PC-9 (cell line): ENCODE measurements around the gene ARID4B. TPM values are rescaled to one million over a fixed set of nuclear protein-coding genes. Genes with fewer than 3 reads are reported as not detected.
"Not testable (repeated sequence)": the region's sequence is repeated elsewhere in the genome, so short reads cannot be mapped to it uniquely, and the experiment has no call there.

Source experiments
- BruUV-seq: library from RNA; stranded (reverse); fragments of 400-500 nt; replicated peaks from 2 replicates; lab custom pipeline; 2021; lab: Mats Ljungman, UMichigan
- CTCF ChIA-PET: fragments of 300-600 bp; sonication (Branson Sonifier 250); formaldehyde crosslinking; loops from one replicate; lab custom pipeline; 2022; ENCODE audit warnings: antibody characterized with exemption; lab: Charles Lee
- POLR2A ChIA-PET: fragments of 300-600 bp; sonication (Branson Sonifier 250); formaldehyde crosslinking; loops from one replicate; lab custom pipeline; 2022; ENCODE audit warnings: antibody characterized with exemption; ENCODE audit not compliant: unreplicated experiment; lab: Charles Lee
- DNase-seq, 2 experiments: peaks; one replicate each; pipeline versions ENCODE4 v3.0.0 to v3.0.0-alpha.2; 2015 to 2022; ENCODE audit warnings: mixed read lengths in 1 of 2
- H2AFZ ChIP-seq: fragments of 200-600 bp; sonication (generic); 2 replicates; pipeline ENCODE4 v1.8.1; 2017; ENCODE audit warnings: antibody characterized with exemption
- H3F3A ChIP-seq: fragments of 200-600 bp; sonication (generic); 2 replicates; pipeline ENCODE4 v1.8.1; 2017; ENCODE audit warnings: antibody characterized with exemption, mild to moderate bottlenecking, low read depth; ENCODE audit not compliant: insufficient read depth
- H3K27ac ChIP-seq: fragments of 200-600 bp; sonication (generic); 2 replicates; pipeline ENCODE4 v1.6.1; 2016; ENCODE audit warnings: mixed run types
- H3K27me3 ChIP-seq: fragments of 200-600 bp; sonication (generic); 2 replicates; pipeline ENCODE4 v1.6.1; 2016; ENCODE audit warnings: low read depth, mixed run types; ENCODE audit not compliant: insufficient read depth
- H3K36me3 ChIP-seq: fragments of 200-600 bp; sonication (generic); 2 replicates; pipeline ENCODE4 v1.6.1; 2016; ENCODE audit warnings: low read depth, mixed run types
- H3K4me1 ChIP-seq: fragments of 200-600 bp; sonication (generic); replicated peaks from 2 replicates; pipeline ENCODE4 v1.6.1; 2016; ENCODE audit warnings: mixed run types; ENCODE audit not compliant: insufficient read depth
- H3K4me2 ChIP-seq: fragments of 200-600 bp; sonication (generic); 2 replicates; pipeline ENCODE4 v1.6.1; 2017; ENCODE audit warnings: mixed run types
- H3K4me3 ChIP-seq: fragments of 200-600 bp; sonication (generic); 2 replicates; pipeline ENCODE4 v1.6.1; 2016; ENCODE audit warnings: mixed run types
- H3K79me2 ChIP-seq: fragments of 200-600 bp; sonication (generic); 2 replicates; pipeline ENCODE4 v1.6.1; 2017; ENCODE audit warnings: low read depth, mixed run types
- H3K9me2 ChIP-seq: fragments of 200-600 bp; sonication (generic); 2 replicates; pipeline ENCODE4 v1.8.1; 2017; ENCODE audit warnings: mild to moderate bottlenecking; ENCODE audit not compliant: insufficient read depth
- H3K9me3 ChIP-seq: fragments of 200-600 bp; sonication (generic); 2 replicates; pipeline ENCODE4 v1.8.1; 2016; ENCODE audit warnings: low read depth; ENCODE audit not compliant: insufficient read depth
- H4K20me1 ChIP-seq: fragments of 200-600 bp; sonication (generic); 2 replicates; pipeline ENCODE4 v1.8.1; 2017; ENCODE audit not compliant: insufficient read depth
- CTCF ChIP-seq: fragments of 200-600 bp; sonication (generic); conservative IDR thresholded peaks from 2 replicates; pipeline ENCODE4 v1.6.1; 2017; ENCODE audit warnings: mixed run types, antibody characterized with exemption, mild to moderate bottlenecking, moderate library complexity
- EZH2 ChIP-seq: fragments of 200-600 bp; sonication (generic); IDR thresholded peaks from 2 replicates; pipeline ENCODE4 v1.8.0; 2017; ENCODE audit warnings: antibody characterized with exemption, low read depth
- intact Hi-C: fragments of 100-400 bp; cut with micrococcal nuclease; formaldehyde crosslinking; loops from one replicate; pipeline ENCODE4 v1.10.0; 2022; ENCODE audit not compliant: unreplicated experiment
- total RNA-seq: library from RNA; stranded (reverse); gene quantifications from 2 replicates; pipeline ENCODE4 v1.2.3, GENCODE V29; 2021

Gene ARID4B
- total RNA-seq, 1 experiment from 2014 or later: 47.1 TPM

GRCh38 chr1:235275223-235275622 is 52.8 kb downstream of the ARID4B start:
- no peak for TF ChIP-seq EZH2
- TF ChIP-seq CTCF: no peak
- Histone ChIP-seq H3K79me2 (peaks cover 92% of the 10 kb centered on the region), H3K4me3 (no peak overlapping the region), H3K27me3 (no peaks in the 10 kb centered on the region), H3K36me3 (no peaks in the 10 kb centered on the region), H3K4me1 (no peaks in the 10 kb centered on the region), H4K20me1 (peaks cover 51% of the 10 kb centered on the region), H3K27ac (no peak overlapping the region), H3K4me2 (no peak overlapping the region), H3K9me2 (no peaks in the 10 kb centered on the region), H2AFZ (no peak overlapping the region), H3F3A (peaks cover 15% of the 10 kb centered on the region), H3K9me3 (no peaks in the 10 kb centered on the region)
- intact Hi-C loops: loop anchor here (1.0 kb wide), 1 partner anchor 10 kb away; no protein-coding TSS in a partner anchor
- no TSS peak for BruUV-seq
- ChIA-PET CTCF (interaction anchor here (0.7 to 1.1 kb wide), 2 partner anchors 23 to 24 kb away, joined by 3 to 4 read pairs; no protein-coding TSS in a partner anchor), POLR2A (interaction anchor here (0.8 kb wide), 1 partner anchor 1228 kb away, joined by 9 read pairs; no protein-coding TSS in a partner anchor)
- DNase-seq: no peak

- no TSS peak for BruUV-seq
- Histone ChIP-seq H4K20me1 (peaks cover 56% of the 10 kb centered on the region), H3K9me2 (no peaks in the 10 kb centered on the region), H3K4me1 (no peaks in the 10 kb centered on the region), H3F3A (peaks cover 15% of the 10 kb centered on the region; the same call in 1 of the 2 replicates), H3K9me3 (no peaks in the 10 kb centered on the region), H3K27me3 (no peaks in the 10 kb centered on the region), H3K79me2 (peaks cover 86% of the 10 kb centered on the region), H3K4me2 (no peak overlapping the region), H2AFZ (no peak overlapping the region), H3K36me3 (no peaks in the 10 kb centered on the region), H3K4me3 (no peak overlapping the region), H3K27ac (no peak overlapping the region)
- POLR2A ChIA-PET: no interaction called here
- TF ChIP-seq CTCF (no peak), EZH2 (no peak)
- DNase-seq: no peak
- CTCF ChIA-PET: no interaction called here
- intact Hi-C loops: no loop called here
Measured at GRCh38 chr1:235272851-235273250, 55.1 kb downstream of the ARID4B start.

GRCh38 chr1:235270625-235271024 is 57.4 kb downstream of the ARID4B start:
- no peaks in the 10 kb centered on the region for H3K36me3 ChIP-seq
- no peak overlapping the region for H3K4me2 ChIP-seq
- no peak overlapping the region for H2AFZ ChIP-seq
- peaks cover 88% of the 10 kb centered on the region for H3K79me2 ChIP-seq
- no TSS peak for BruUV-seq
- H3K4me1 ChIP-seq: no peaks in the 10 kb centered on the region
- no peaks in the 10 kb centered on the region for H3K9me2 ChIP-seq
- no peak overlapping the region for H3K27ac ChIP-seq
- no peaks in the 10 kb centered on the region for H3K27me3 ChIP-seq
- TF ChIP-seq EZH2: no peak
- ChIA-PET POLR2A (no interaction called here), CTCF (no interaction called here)
- H4K20me1 ChIP-seq: peaks cover 75% of the 10 kb centered on the region
- no peak overlapping the region for H3K4me3 ChIP-seq
- H3K9me3 ChIP-seq: no peaks in the 10 kb centered on the region
- DNase-seq: no peak
- intact Hi-C loops: no loop called here
- peaks cover 15% of the 10 kb centered on the region; the same call in 1 of the 2 replicates for H3F3A ChIP-seq

- Histone ChIP-seq H3K79me2 (peaks cover 88% of the 10 kb centered on the region), H3F3A (peaks cover 11% of the 10 kb centered on the region; the same call in 1 of the 2 replicates), H4K20me1 (peaks cover 72% of the 10 kb centered on the region)
- intact Hi-C loops, H3K4me1 ChIP-seq, CTCF ChIA-PET, DNase-seq, H3K27me3 ChIP-seq, H3K9me3 ChIP-seq, H2AFZ ChIP-seq, H3K4me3 ChIP-seq, POLR2A ChIA-PET, BruUV-seq, H3K36me3 ChIP-seq, H3K27ac ChIP-seq, H3K9me2 ChIP-seq, H3K4me2 ChIP-seq: not testable (repeated sequence)
Measured at GRCh38 chr1:235269990-235270389, 58.0 kb downstream of the ARID4B start.
